Neural progenitor cell (in vitro differentiated cells): ENCODE results near the gene TNRC18.

Experiments used
- CTCF ChIP-seq: fragments of 200-600 bp; sonication (generic); IDR thresholded peaks from 2 replicates; pipeline ENCODE4 v1.5.1; 2017; ENCODE audit warnings: antibody characterized with exemption, mild to moderate bottlenecking
- EZH2 ChIP-seq: fragments of 200-600 bp; sonication (generic); IDR thresholded peaks from 2 replicates; pipeline ENCODE4 v1.6.1; 2017; ENCODE audit warnings: antibody characterized with exemption, mild to moderate bottlenecking, moderate library complexity
- EZH2phosphoT487 ChIP-seq: fragments of 200-600 bp; sonication (generic); IDR thresholded peaks from 2 replicates; pipeline ENCODE4 v1.6.1; 2017; ENCODE audit warnings: antibody characterized with exemption

- TF ChIP-seq CTCF (no peak), EZH2 (no peak), EZH2phosphoT487 (no peak)
These were observed 91.1 kb downstream of the TNRC18 start for GRCh38 chr7:5332579-5332978.
